ENCODE results near the gene ATP8A2.

The ATP8A2 gene

GRCh38 chr13:25731536-25731935, 359.8 kb downstream of the ATP8A2 start:
- no peak for DNase-seq (ENCODE audit: low read depth)

- no peak for DNase-seq (ENCODE audit: low read depth)
These were observed 360.5 kb downstream of the ATP8A2 start for GRCh38 chr13:25732111-25732865.

- DNase-seq (ENCODE audit: low read depth) = no peak
These were observed 361.3 kb downstream of the ATP8A2 start for GRCh38 chr13:25733001-25733491.

- DNase-seq (ENCODE audit: low read depth) = no peak
These were observed 362.1 kb downstream of the ATP8A2 start for GRCh38 chr13:25733696-25734435.

GRCh38 chr13:25738342-25739196, 366.8 kb downstream of the ATP8A2 start:
- DNase-seq (ENCODE audit: low read depth) = no peak

GRCh38 chr13:25739376-25739775, 367.6 kb downstream of the ATP8A2 start:
- DNase-seq (ENCODE audit: low read depth) = no peak

- no peak for DNase-seq (ENCODE audit: low read depth)
These were observed 370.0 kb downstream of the ATP8A2 start for GRCh38 chr13:25741796-25742195.

GRCh38 chr13:25742220-25742619, 370.4 kb downstream of the ATP8A2 start:
- DNase-seq (ENCODE audit: low read depth) = no peak

GRCh38 chr13:25743421-25743820, 371.6 kb downstream of the ATP8A2 start:
- no peak for DNase-seq (ENCODE audit: low read depth)

- DNase-seq (ENCODE audit: low read depth) = no peak
These were observed 372.4 kb downstream of the ATP8A2 start for GRCh38 chr13:25744178-25744577.

GRCh38 chr13:25746131-25746530, 374.4 kb downstream of the ATP8A2 start:
- DNase-seq (ENCODE audit: low read depth) = no peak

- DNase-seq (ENCODE audit: low read depth) = peak; percentile 13
These were observed 381.3 kb downstream of the ATP8A2 start for GRCh38 chr13:25752957-25753551.

- no peak for DNase-seq (ENCODE audit: low read depth)
These were observed 382.2 kb downstream of the ATP8A2 start for GRCh38 chr13:25753976-25754375.

GRCh38 chr13:25756251-25756650, 384.5 kb downstream of the ATP8A2 start:
- no peak for DNase-seq (ENCODE audit: low read depth)

GRCh38 chr13:25756912-25757311, 385.1 kb downstream of the ATP8A2 start:
- DNase-seq (ENCODE audit: low read depth) = no peak

- DNase-seq (ENCODE audit: low read depth) = no peak
These were observed 389.3 kb downstream of the ATP8A2 start for GRCh38 chr13:25761041-25761440.

GRCh38 chr13:25762281-25762680, 390.5 kb downstream of the ATP8A2 start:
- no peak for DNase-seq (ENCODE audit: low read depth)

- no peak for DNase-seq (ENCODE audit: low read depth)
These were observed 391.1 kb downstream of the ATP8A2 start for GRCh38 chr13:25762795-25763377.

GRCh38 chr13:25764378-25764777, 392.6 kb downstream of the ATP8A2 start:
- DNase-seq (ENCODE audit: low read depth) = no peak

- no peak for DNase-seq (ENCODE audit: low read depth)
These were observed 393.5 kb downstream of the ATP8A2 start for GRCh38 chr13:25765266-25765665.

GRCh38 chr13:25766576-25766975, 394.8 kb downstream of the ATP8A2 start:
- no peak for DNase-seq (ENCODE audit: low read depth)

- DNase-seq (ENCODE audit: low read depth) = no peak
These were observed 395.2 kb downstream of the ATP8A2 start for GRCh38 chr13:25766991-25767390.

Data from GM04504 (cell line).